Neural progenitor cell (in vitro differentiated cells): Measurements from ENCODE around the gene GCNT1.

Source experiments
- EZH2 ChIP-seq: fragments of 200-600 bp; sonication (generic); IDR thresholded peaks from 2 replicates; pipeline ENCODE4 v1.6.1; 2017; ENCODE audit warnings: antibody characterized with exemption, mild to moderate bottlenecking, moderate library complexity
- EZH2phosphoT487 ChIP-seq: fragments of 200-600 bp; sonication (generic); IDR thresholded peaks from 2 replicates; pipeline ENCODE4 v1.6.1; 2017; ENCODE audit warnings: antibody characterized with exemption
- TF ChIP-seq, protein P1 (sequence below): fragments of 200-600 bp; sonication (generic); IDR thresholded peaks from 2 replicates; pipeline ENCODE4 v1.5.1; 2017; ENCODE audit warnings: antibody characterized with exemption, mild to moderate bottlenecking

DNA sequence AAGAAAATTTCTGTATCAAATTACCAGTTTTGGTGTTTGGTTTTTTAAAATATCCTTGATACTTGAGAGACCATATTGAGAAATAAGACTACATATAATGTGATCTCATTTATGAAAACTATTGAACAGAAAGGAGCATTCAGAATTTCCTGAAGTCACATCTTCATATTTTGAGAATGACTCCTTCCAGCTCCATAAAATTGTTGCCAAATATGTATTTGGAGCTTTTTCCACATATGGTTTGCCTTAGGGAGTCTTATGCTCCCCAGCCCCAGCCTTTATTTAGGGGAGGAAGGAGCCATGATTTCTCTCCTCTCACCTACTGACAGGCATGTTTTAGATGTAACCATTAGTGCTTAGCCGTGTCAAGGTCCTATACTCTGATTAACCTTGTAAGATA lies 51.1 kb downstream of the GCNT1 start:
- TF ChIP-seq, protein P1, sequence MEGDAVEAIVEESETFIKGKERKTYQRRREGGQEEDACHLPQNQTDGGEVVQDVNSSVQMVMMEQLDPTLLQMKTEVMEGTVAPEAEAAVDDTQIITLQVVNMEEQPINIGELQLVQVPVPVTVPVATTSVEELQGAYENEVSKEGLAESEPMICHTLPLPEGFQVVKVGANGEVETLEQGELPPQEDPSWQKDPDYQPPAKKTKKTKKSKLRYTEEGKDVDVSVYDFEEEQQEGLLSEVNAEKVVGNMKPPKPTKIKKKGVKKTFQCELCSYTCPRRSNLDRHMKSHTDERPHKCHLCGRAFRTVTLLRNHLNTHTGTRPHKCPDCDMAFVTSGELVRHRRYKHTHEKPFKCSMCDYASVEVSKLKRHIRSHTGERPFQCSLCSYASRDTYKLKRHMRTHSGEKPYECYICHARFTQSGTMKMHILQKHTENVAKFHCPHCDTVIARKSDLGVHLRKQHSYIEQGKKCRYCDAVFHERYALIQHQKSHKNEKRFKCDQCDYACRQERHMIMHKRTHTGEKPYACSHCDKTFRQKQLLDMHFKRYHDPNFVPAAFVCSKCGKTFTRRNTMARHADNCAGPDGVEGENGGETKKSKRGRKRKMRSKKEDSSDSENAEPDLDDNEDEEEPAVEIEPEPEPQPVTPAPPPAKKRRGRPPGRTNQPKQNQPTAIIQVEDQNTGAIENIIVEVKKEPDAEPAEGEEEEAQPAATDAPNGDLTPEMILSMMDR = no peak
- TF ChIP-seq EZH2 (no peak), EZH2phosphoT487 (no peak)
